Panc1 (cell line): ENCODE results near the gene PDXK. TPM values are rescaled to one million over a fixed set of nuclear protein-coding genes. Genes with fewer than 3 reads are reported as not detected.

Experiments
- ATAC-seq: fragments of 200-7000 bp; cut with Tn5 transposase; 2 replicates; pipeline ENCODE4 v1.9.1; 2020; ENCODE audit warnings: mild to moderate bottlenecking, moderate library complexity
- BruUV-seq: library from RNA; stranded (reverse); fragments of 400-500 nt; replicated peaks from 2 replicates; lab custom pipeline; 2021; lab: Mats Ljungman, UMichigan
- CTCF ChIA-PET: fragments of 300-600 bp; sonication (Branson Sonifier 250); formaldehyde crosslinking; loops from one replicate; lab custom pipeline; 2022; ENCODE audit warnings: antibody characterized with exemption; lab: Charles Lee
- POLR2A ChIA-PET: fragments of 300-600 bp; sonication (Branson Sonifier 250); formaldehyde crosslinking; loops from one replicate; lab custom pipeline; 2022; ENCODE audit warnings: antibody characterized with exemption; lab: Charles Lee
- DNase-seq: peaks from one replicate; pipeline ENCODE4 v3.0.0-alpha.2; 2010; ENCODE audit warnings: low read depth, low spot score
- H3K27ac ChIP-seq: 2 replicates; pipeline ENCODE4 v1.5.1; 2011; ENCODE audit warnings: mild to moderate bottlenecking, low read length, inconsistent platforms
- H3K27me3 ChIP-seq: fragments of 200-500 bp; sonication (Bioruptor generic); 2 replicates; pipeline ENCODE4 v1.6.0; 2014; ENCODE audit warnings: low read length, inconsistent platforms; ENCODE audit not compliant: control insufficient read depth, insufficient read depth
- H3K36me3 ChIP-seq: fragments of 200-500 bp; sonication (Bioruptor generic); 2 replicates; pipeline ENCODE4 v1.5.1; 2014; ENCODE audit warnings: inconsistent platforms, mild to moderate bottlenecking, low read length, moderate library complexity; ENCODE audit not compliant: control insufficient read depth, insufficient read depth
- H3K4me1 ChIP-seq: 2 replicates; pipeline ENCODE4 v1.5.1; 2011; ENCODE audit warnings: inconsistent platforms, mild to moderate bottlenecking, low read length, moderate library complexity; ENCODE audit not compliant: control insufficient read depth, insufficient read depth
- H3K4me3 ChIP-seq, 2 experiments: 2 replicates each; pipeline ENCODE4 v1.5.1; 2011 to 2012; ENCODE audit warnings: low read depth in 2 of 2, low read length in 2 of 2, mild to moderate bottlenecking in 2 of 2, inconsistent platforms in 1 of 2, moderate library complexity in 1 of 2
- H3K9me3 ChIP-seq: fragments of 200-500 bp; sonication (Bioruptor generic); 2 replicates; pipeline ENCODE4 v1.5.1; 2014; ENCODE audit warnings: low read depth, mild to moderate bottlenecking, inconsistent platforms, low read length, moderate library complexity; ENCODE audit not compliant: control insufficient read depth, insufficient read depth
- POLR2AphosphoS5 ChIP-seq: IDR thresholded peaks from 2 replicates; pipeline ENCODE4 v1.6.1; 2012; ENCODE audit warnings: mild to moderate bottlenecking, low read depth, low read length, moderate library complexity
- REST ChIP-seq, 2 experiments: IDR thresholded peaks; 2 replicates each; pipeline ENCODE4 v1.6.1; 2011 to 2012; ENCODE audit warnings: low read depth in 2 of 2, control low read depth in 1 of 2, low read length in 1 of 2, mild to moderate bottlenecking in 1 of 2, moderate library complexity in 1 of 2; ENCODE audit not compliant: insufficient read depth in 1 of 2
- SIN3A ChIP-seq: IDR thresholded peaks from 2 replicates; pipeline ENCODE4 v1.6.1; 2012; ENCODE audit warnings: low read depth, mild to moderate bottlenecking, low read length, moderate library complexity, borderline replicate concordance; ENCODE audit not compliant: insufficient read depth
- TCF7L2 ChIP-seq: IDR thresholded peaks from 2 replicates; pipeline ENCODE4 v1.6.1; 2011; ENCODE audit warnings: mild to moderate bottlenecking, low read depth, low read length, inconsistent platforms
- in situ Hi-C: cut with HindIII; loops from 2 replicates; pipeline ENCODE4 v1.10.0; 2016; ENCODE audit warnings: low sequenced_read_pairs, low pct_unique_long_range_greater_than_20kb
- intact Hi-C: fragments of 100-400 bp; cut with micrococcal nuclease; formaldehyde crosslinking; loops from one replicate; pipeline ENCODE4 v1.10.0; 2022; ENCODE audit not compliant: unreplicated experiment
- total RNA-seq: library from RNA; stranded (reverse); gene quantifications from one replicate; pipeline ENCODE4 v1.2.1, GENCODE V29; 2021; ENCODE audit not compliant: unreplicated experiment
- TF ChIP-seq, protein P1 (sequence below): fragments of 450-650 bp; IDR thresholded peaks from 2 replicates; pipeline ENCODE4 v1.5.1; 2017; ENCODE audit warnings: mild to moderate bottlenecking

The PDXK gene
- total RNA-seq, 1 experiment from 2014 or later: 184 TPM

- CTCF ChIA-PET: no interaction called here
These were observed 79.2 kb downstream of the PDXK start for GRCh38 chr21:43797925-43798715.

DNA sequence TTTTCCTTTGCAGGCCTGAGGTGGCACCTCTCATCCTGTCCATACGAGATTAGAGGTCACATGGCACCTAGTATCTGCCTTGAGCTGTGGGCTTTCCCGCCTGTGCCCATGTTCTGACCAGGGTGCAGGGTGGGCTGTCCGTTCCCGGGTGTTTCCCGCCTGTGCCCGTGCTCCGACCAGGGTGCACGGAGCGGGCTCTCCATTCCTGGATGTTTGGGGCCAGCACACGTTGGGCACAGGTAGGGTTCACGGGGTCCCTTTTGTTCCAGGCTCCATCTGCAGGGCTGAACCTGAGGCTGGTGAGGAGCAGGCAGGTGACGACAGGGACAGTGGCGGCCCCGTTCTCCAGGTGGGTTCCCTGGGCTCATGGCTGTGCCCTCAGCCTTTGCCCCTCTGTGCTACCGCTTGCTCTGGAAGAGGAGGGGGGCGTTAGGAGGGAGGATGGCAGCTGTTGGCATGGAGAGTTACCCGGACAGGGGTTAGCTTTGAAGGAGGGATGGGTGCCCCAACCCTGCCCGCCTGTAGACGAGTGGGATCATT is 80.4 kb downstream of the PDXK start:
- no peak for ATAC-seq
- H3K4me1 ChIP-seq: no peaks in the 10 kb centered on the region
- TF ChIP-seq POLR2AphosphoS5: no peak
- TF ChIP-seq REST (IDR thresholded peaks at IDR 0.05; ENCODE audit: insufficient read depth in 1 of 2, low read depth in 2 of 2, low read length in 1 of 2): no peak
- TF ChIP-seq SIN3A: no peak
- TF ChIP-seq, protein P1, sequence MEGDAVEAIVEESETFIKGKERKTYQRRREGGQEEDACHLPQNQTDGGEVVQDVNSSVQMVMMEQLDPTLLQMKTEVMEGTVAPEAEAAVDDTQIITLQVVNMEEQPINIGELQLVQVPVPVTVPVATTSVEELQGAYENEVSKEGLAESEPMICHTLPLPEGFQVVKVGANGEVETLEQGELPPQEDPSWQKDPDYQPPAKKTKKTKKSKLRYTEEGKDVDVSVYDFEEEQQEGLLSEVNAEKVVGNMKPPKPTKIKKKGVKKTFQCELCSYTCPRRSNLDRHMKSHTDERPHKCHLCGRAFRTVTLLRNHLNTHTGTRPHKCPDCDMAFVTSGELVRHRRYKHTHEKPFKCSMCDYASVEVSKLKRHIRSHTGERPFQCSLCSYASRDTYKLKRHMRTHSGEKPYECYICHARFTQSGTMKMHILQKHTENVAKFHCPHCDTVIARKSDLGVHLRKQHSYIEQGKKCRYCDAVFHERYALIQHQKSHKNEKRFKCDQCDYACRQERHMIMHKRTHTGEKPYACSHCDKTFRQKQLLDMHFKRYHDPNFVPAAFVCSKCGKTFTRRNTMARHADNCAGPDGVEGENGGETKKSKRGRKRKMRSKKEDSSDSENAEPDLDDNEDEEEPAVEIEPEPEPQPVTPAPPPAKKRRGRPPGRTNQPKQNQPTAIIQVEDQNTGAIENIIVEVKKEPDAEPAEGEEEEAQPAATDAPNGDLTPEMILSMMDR: no peak
- TF ChIP-seq TCF7L2: no peak
- POLR2A ChIA-PET: no interaction called here
- H3K27me3 ChIP-seq: no peaks in the 10 kb centered on the region
- peaks cover 3% of the 10 kb centered on the region; the same call in 1 of the 2 replicates for H3K36me3 ChIP-seq
- DNase-seq: no peak
- H3K9me3 ChIP-seq: no peaks in the 10 kb centered on the region
- CTCF ChIA-PET: no interaction called here
- no TSS peak for BruUV-seq
- no peak overlapping the region for H3K4me3 ChIP-seq
- intact Hi-C loops (no loop called here), in situ Hi-C loops (no loop called here)
- H3K27ac ChIP-seq: no peak overlapping the region

More at GRCh38 chr21:43797925-43798715, 79.2 kb downstream of the PDXK start:
- DNase-seq: no peak
- ATAC-seq: no peak
- intact Hi-C loops: no loop called here
- BruUV-seq: no TSS peak
- H3K27me3 ChIP-seq: no peaks in the 10 kb centered on the region
- no peak for TF ChIP-seq POLR2AphosphoS5
- TF ChIP-seq, protein P1: no peak
- no peak overlapping the region for H3K4me3 ChIP-seq
- POLR2A ChIA-PET: no interaction called here
- H3K4me1 ChIP-seq: no peaks in the 10 kb centered on the region
- peaks cover 3% of the 10 kb centered on the region; the same call in 1 of the 2 replicates for H3K36me3 ChIP-seq
- in situ Hi-C loops: no loop called here
- no peaks in the 10 kb centered on the region for H3K9me3 ChIP-seq
- no peak overlapping the region for H3K27ac ChIP-seq
